GM18870 (cell line): ENCODE data around the gene ACTR1A.

Source experiments
- ATAC-seq: cut with Tn5 transposase; IDR thresholded peaks from one replicate; pipeline ENCODE4 v1.9.1; 2021; ENCODE audit warnings: moderate library complexity; ENCODE audit not compliant: unreplicated experiment

ACTR1A gene

GRCh38 chr10:102491136-102491535 is 11.4 kb downstream of the ACTR1A start:
- ATAC-seq, result no peak

GRCh38 chr10:102485093-102485784 is 17.3 kb downstream of the ACTR1A start:
- no peak for ATAC-seq

GRCh38 chr10:102484021-102484420 is 18.5 kb downstream of the ACTR1A start:
- ATAC-seq, result no peak

GRCh38 chr10:102480396-102480795 is 22.1 kb downstream of the ACTR1A start:
- ATAC-seq, result no peak

- no peak for ATAC-seq
Observed at GRCh38 chr10:102479651-102480050, 22.9 kb downstream of the ACTR1A start.

GRCh38 chr10:102476466-102477141 is 25.9 kb downstream of the ACTR1A start:
- no peak for ATAC-seq

- ATAC-seq, result no peak
Observed at GRCh38 chr10:102475451-102476040, 27.0 kb downstream of the ACTR1A start.

GRCh38 chr10:102473445-102474331 is 28.8 kb downstream of the ACTR1A start:
- no peak for ATAC-seq

- ATAC-seq, result no peak
Observed at GRCh38 chr10:102470579-102471546, 31.6 kb downstream of the ACTR1A start.

GRCh38 chr10:102468683-102469082 is 33.8 kb downstream of the ACTR1A start:
- ATAC-seq, result no peak

GRCh38 chr10:102467971-102468438 is 34.5 kb downstream of the ACTR1A start:
- ATAC-seq, result no peak

GRCh38 chr10:102467318-102467717 is 35.2 kb downstream of the ACTR1A start:
- ATAC-seq, result no peak

- ATAC-seq, result no peak
Observed at GRCh38 chr10:102465466-102465865, 37.0 kb downstream of the ACTR1A start.

GRCh38 chr10:102463983-102464382 is 38.5 kb downstream of the ACTR1A start:
- no peak for ATAC-seq

- no peak for ATAC-seq
Observed at GRCh38 chr10:102462512-102463054, 39.9 kb downstream of the ACTR1A start.

- ATAC-seq, result no peak
Observed at GRCh38 chr10:102461187-102462054, 41.1 kb downstream of the ACTR1A start.

GRCh38 chr10:102460836-102461186 is 41.7 kb downstream of the ACTR1A start:
- ATAC-seq, result no peak

- no peak for ATAC-seq
Observed at GRCh38 chr10:102458656-102459055, 43.9 kb downstream of the ACTR1A start.
